Activated CD4-positive, CD25-positive, alpha-beta regulatory T cell treated with anti-CD3 and anti-CD28 coated beads, Interleukin-2, amount 50 U/mL, for 72 hours (primary cell): Measurements from ENCODE around the gene MARS1.

Source experiments
- DNase-seq: peaks from one replicate; pipeline ENCODE4 v3.0.0; 2021

Gene MARS1

GRCh38 chr12:57534250-57534649, 46.4 kb downstream of the MARS1 start:
- DNase-seq, result no peak

GRCh38 chr12:57534991-57535543, 47.2 kb downstream of the MARS1 start:
- DNase-seq, result no peak

GRCh38 chr12:57535764-57536596, 48.1 kb downstream of the MARS1 start:
- DNase-seq, result no peak

- no peak for DNase-seq
Observed at GRCh38 chr12:57536597-57536942, 48.7 kb downstream of the MARS1 start.

- DNase-seq, result no peak
Observed at GRCh38 chr12:57539134-57539768, 51.4 kb downstream of the MARS1 start.

GRCh38 chr12:57541001-57541400, 53.1 kb downstream of the MARS1 start:
- no peak for DNase-seq

- DNase-seq, result no peak
Observed at GRCh38 chr12:57541717-57542116, 53.8 kb downstream of the MARS1 start.

GRCh38 chr12:57543581-57543980, 55.7 kb downstream of the MARS1 start:
- DNase-seq, result no peak

- no peak for DNase-seq
Observed at GRCh38 chr12:57545809-57546437, 58.1 kb downstream of the MARS1 start.

GRCh38 chr12:57546438-57547287, 58.8 kb downstream of the MARS1 start, which contains the start of gene DCTN2:
DCTN2 (minus strand) TSS chr12:57547192; CDS start chr12:57547063, 129 bp downstream.
- peak; percentile 88 for DNase-seq

- DNase-seq, result no peak
Observed at GRCh38 chr12:57547288-57548012, 59.6 kb downstream of the MARS1 start.

- DNase-seq, result no peak
Observed at GRCh38 chr12:57548013-57548315, 60.1 kb downstream of the MARS1 start.

- no peak for DNase-seq
Observed at GRCh38 chr12:57548488-57548887, 60.6 kb downstream of the MARS1 start.

- no peak for DNase-seq
Observed at GRCh38 chr12:57549203-57549908, 61.5 kb downstream of the MARS1 start.

- DNase-seq, result peak; percentile 65
Observed at GRCh38 chr12:57549909-57550640, 62.2 kb downstream of the MARS1 start, which contains the start of gene KIF5A. KIF5A (plus strand) TSS chr12:57550044; CDS start chr12:57550272, 228 bp downstream.

GRCh38 chr12:57550641-57551549, 63.0 kb downstream of the MARS1 start:
- DNase-seq, result no peak

- no peak for DNase-seq
Observed at GRCh38 chr12:57551637-57552305, 63.9 kb downstream of the MARS1 start.

- no peak for DNase-seq
Observed at GRCh38 chr12:57552306-57552651, 64.4 kb downstream of the MARS1 start.

- DNase-seq, result no peak
Observed at GRCh38 chr12:57552835-57553313, 65.0 kb downstream of the MARS1 start.
